Kidney (tissue), 14 donors: ENCODE measurements around the gene LILRA6. TPM values are rescaled to one million over a fixed set of nuclear protein-coding genes. Genes with fewer than 3 reads are reported as not detected.

Experiments used
- DNase-seq, 5 donors: peaks; one replicate each; pipeline ENCODE4 v3.0.0-alpha.2; 2013 to 2020
- FAIRE-seq: peaks from 2 replicates; lab custom pipeline; 2012; peaks lifted over from hg19 to GRCh38; lab: Jason Lieb, UNC
- H3K27ac ChIP-seq, 2 donors: one replicate each; pipeline ENCODE4 v1.7.0; 2013; ENCODE audit warnings: low read depth in 2 of 2, low read length in 2 of 2, inconsistent platforms in 1 of 2
- H3K27me3 ChIP-seq: one replicate; pipeline ENCODE4 v1.7.1; 2013; ENCODE audit warnings: low read length, inconsistent platforms; ENCODE audit not compliant: control insufficient read depth, insufficient read depth
- H3K36me3 ChIP-seq, 3 donors: one replicate each; pipeline versions ENCODE4 v1.7.0 to v1.7.1; 2013; ENCODE audit warnings: low read length in 3 of 3, control low read depth in 1 of 3, inconsistent platforms in 1 of 3; ENCODE audit not compliant: insufficient read depth in 3 of 3, control insufficient read depth in 2 of 3
- H3K4me1 ChIP-seq, 3 donors: one replicate each; pipeline versions ENCODE4 v1.7.0 to v1.7.1; 2013; ENCODE audit warnings: low read length in 3 of 3, inconsistent platforms in 1 of 3, low read depth in 1 of 3; ENCODE audit not compliant: control insufficient read depth in 2 of 3, insufficient read depth in 2 of 3
- H3K4me3 ChIP-seq, 3 donors: one replicate each; pipeline versions ENCODE4 v1.7.0 to v1.8.1; 2013; ENCODE audit warnings: low read length in 3 of 3, control low read depth in 1 of 3, inconsistent platforms in 1 of 3
- H3K9ac ChIP-seq, 3 donors: one replicate each; pipeline versions ENCODE4 v1.7.0 to v1.7.1; 2013; ENCODE audit warnings: low read length in 3 of 3, control low read depth in 1 of 3, inconsistent platforms in 1 of 3
- H3K9me3 ChIP-seq, 3 donors: one replicate each; pipeline versions ENCODE4 v1.7.0 to v1.7.1; 2013; ENCODE audit warnings: low read length in 3 of 3, control low read depth in 1 of 3, inconsistent platforms in 1 of 3; ENCODE audit not compliant: control insufficient read depth in 2 of 3, insufficient read depth in 1 of 3
- CTCF ChIP-seq: IDR thresholded peaks from 3 replicates; pipeline ENCODE4 v1.5.1; 2012; ENCODE audit warnings: mild to moderate bottlenecking, moderate library complexity, borderline replicate concordance; ENCODE audit not compliant: insufficient read depth; ENCODE audit errors: extremely low read depth
- intact Hi-C: fragments of 100-400 bp; cut with DNase I; formaldehyde crosslinking; loops from one replicate; pipeline ENCODE4 v1.11.1; 2022
- polyA plus RNA-seq: library from polyadenylated mRNA; stranded (reverse); fragments of 350-450 nt; fragmentation: Illumina TruSeq; extraction: RNeasy Lipid Tissue Mini Kit (QIAGEN cat#74804); gene quantifications from one replicate; pipeline ENCODE4 v1.2.3, GENCODE V29; 2014; ENCODE audit warnings: low read depth, low replicate concordance; ENCODE audit not compliant: insufficient read depth
- total RNA-seq: library from RNA; stranded (reverse); fragmentation: NEBNext Ultra II Directional; extraction: Animal tissue kit (Norgen Biotek cat#: 25700); gene quantifications from one replicate; pipeline ENCODE4 v1.2.1, GENCODE V29; 2021
- donor health status: control.
- donor health status: control.
- donor health status: control.
- donor health status: control.
- donor health status: control.
- donor health status: DM: yes; HTN: yes; CAD: no.
- donor health status: Normal renal cell carcinoma (clear cell type).

Gene LILRA6
- total and polyA plus RNA-seq, 2 donors from 2014 or later = 2.9 TPM; not detected in 1

GRCh38 chr19:54206030-54206830, 36.4 kb downstream of the LILRA6 start:
- Histone ChIP-seq H3K9ac (no peak overlapping the region), H3K27ac (peak overlapping the region in 1 of 2 donors; percentile 0), H3K27me3 (no peaks in the 10 kb centered on the region), H3K4me3 (no peak overlapping the region), H3K36me3 (peaks cover 22 to 54% (median 32%) of the 10 kb centered on the region in 3 donors), H3K4me1 (peaks cover 17 to 47% (median 44%) of the 10 kb centered on the region in 3 donors), H3K9me3 (no peaks in the 10 kb centered on the region)
- FAIRE-seq (no peak), DNase-seq (peak in 1 of 5 donors; percentile 69)
- no peak for TF ChIP-seq CTCF
- intact Hi-C loops = no loop called here

DNA sequence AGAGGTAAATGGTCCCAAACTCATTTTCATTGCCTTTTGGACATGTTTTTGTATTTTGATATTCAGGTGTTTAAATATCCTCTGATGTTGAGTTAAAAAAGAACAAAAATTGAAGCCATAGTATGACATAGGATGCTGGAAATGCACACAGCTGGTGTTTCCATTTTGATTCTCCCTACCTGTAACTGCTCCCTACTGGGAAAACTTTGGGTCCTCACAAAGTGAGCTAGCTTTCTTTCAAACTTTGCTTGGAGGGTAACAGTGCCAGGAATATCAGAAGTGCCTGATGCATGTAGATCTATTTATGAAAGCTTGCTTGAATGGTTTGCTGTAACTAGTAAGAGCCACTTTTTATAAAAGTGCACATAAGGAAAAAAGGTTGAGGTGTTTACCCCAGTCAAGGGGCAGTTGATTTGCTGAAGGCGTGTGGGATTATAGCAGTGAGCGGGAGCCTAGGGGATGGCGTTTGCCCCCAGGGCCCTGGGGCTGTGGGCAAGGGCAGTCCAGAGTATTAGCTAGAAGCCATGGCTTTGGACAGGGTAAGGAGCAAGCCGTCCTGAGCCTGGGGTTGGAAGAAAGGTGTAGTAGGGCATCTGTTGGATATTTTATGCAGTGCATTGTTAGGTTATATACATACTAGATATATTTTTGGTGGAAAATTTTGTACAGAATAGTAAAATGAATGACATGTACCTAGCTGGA, 37.7 kb downstream of the LILRA6 start:
- no peaks in the 10 kb centered on the region for H3K9me3 ChIP-seq
- no peak overlapping the region for H3K9ac ChIP-seq
- H3K27me3 ChIP-seq = no peaks in the 10 kb centered on the region
- H3K4me3 ChIP-seq = no peak overlapping the region
- FAIRE-seq (no peak), DNase-seq (peak in 1 of 5 donors; percentile 15)
- H3K36me3 ChIP-seq = peaks cover 22 to 54% (median 32%) of the 10 kb centered on the region in 3 donors
- no peak for TF ChIP-seq CTCF
- no peak overlapping the region for H3K27ac ChIP-seq
- intact Hi-C loops = no loop called here
- H3K4me1 ChIP-seq = peaks cover 13 to 42% (median 37%) of the 10 kb centered on the region in 3 donors

- no peak for TF ChIP-seq CTCF
- intact Hi-C loops = no loop called here
- Histone ChIP-seq H3K36me3 (peaks cover 22 to 47% (median 32%) of the 10 kb centered on the region in 3 donors), H3K9ac (peak overlapping the region in 1 of 3 donors; percentile 94), H3K27ac (no peak overlapping the region), H3K27me3 (no peaks in the 10 kb centered on the region), H3K4me1 (peaks cover 11 to 31% (median 22%) of the 10 kb centered on the region in 3 donors), H3K4me3 (peak overlapping the region in 2 of 3 donors; percentile 0 to 92), H3K9me3 (no peaks in the 10 kb centered on the region)
- FAIRE-seq (no peak), DNase-seq (peak in 2 of 5 donors; percentile 14 to 43)
Observed at GRCh38 chr19:54203151-54203611, 39.4 kb downstream of the LILRA6 start.
